Erythroblast (primary cell): Measurements from ENCODE around the gene IBTK.
"Not testable (repeated sequence)": the region's sequence is repeated elsewhere in the genome, so short reads cannot be mapped to it uniquely, and the experiment has no call there.

Source experiments
- DNase-seq, 2 experiments: peaks; one replicate each; lab custom pipeline; 2025; lab: John Stamatoyannopoulos, UW
- GATA1 ChIP-seq: IDR thresholded peaks from 2 replicates; pipeline ENCODE4 v1.6.1; 2011; ENCODE audit warnings: low read depth, mild to moderate bottlenecking, control low read depth, low read length, moderate library complexity
- POLR2A ChIP-seq: IDR thresholded peaks from 2 replicates; pipeline ENCODE4 v1.6.1; 2011; ENCODE audit warnings: mild to moderate bottlenecking, low read length

Gene IBTK

GRCh38 chr6:82138075-82138791 is 109.3 kb downstream of the IBTK start:
- TF ChIP-seq POLR2A: no peak
- no peak for TF ChIP-seq GATA1
- no peak for DNase-seq

- DNase-seq: no peak
- TF ChIP-seq GATA1 (no peak), POLR2A (no peak)
These were observed 116.1 kb downstream of the IBTK start for GRCh38 chr6:82131441-82131840.

- DNase-seq: no peak
- TF ChIP-seq POLR2A: no peak
- no peak for TF ChIP-seq GATA1
These were observed 117.7 kb downstream of the IBTK start for GRCh38 chr6:82129797-82130196.

- not testable (repeated sequence) for DNase-seq
These were observed 118.6 kb downstream of the IBTK start for GRCh38 chr6:82128973-82129372.

GRCh38 chr6:82123632-82124031 is 123.9 kb downstream of the IBTK start:
- no peak for DNase-seq
- no peak for TF ChIP-seq POLR2A
- no peak for TF ChIP-seq GATA1
